Activated naive CD8-positive, alpha-beta T cell treated with anti-CD3 and anti-CD28 coated beads, Interleukin-2, amount 10 ng/mL, durations not matched to agents 7 days and 5 days (primary cell): Measurements from ENCODE around the gene FSTL4. TPM values are rescaled to one million over a fixed set of nuclear protein-coding genes. Genes with fewer than 3 reads are reported as not detected.
"Not testable (repeated sequence)": the region's sequence is repeated elsewhere in the genome, so short reads cannot be mapped to it uniquely, and the experiment has no call there.

Experiments
- ATAC-seq: fragments of 150-1000 bp; cut with Tn5 transposase; one replicate; pipeline ENCODE4 v1.10.0; 2021; ENCODE audit warnings: low read depth, moderate library complexity
- POLR2A ChIA-PET: fragments of 350-600 bp; sonication (Branson Sonifier 250); formaldehyde crosslinking; loops from one replicate; lab custom pipeline; 2021; ENCODE audit warnings: antibody characterized with exemption; lab: Charles Lee
- DNase-seq: peaks from one replicate; pipeline ENCODE4 v3.0.0; 2021
- H3K27ac Mint-ChIP-seq: one replicate; pipeline ENCODE4 v1.8.0; 2022; ENCODE audit warnings: mild to moderate bottlenecking, mixed read lengths
- H3K27me3 Mint-ChIP-seq: one replicate; pipeline ENCODE4 v1.8.0; 2022; ENCODE audit warnings: mild to moderate bottlenecking, moderate library complexity, mixed read lengths
- H3K36me3 Mint-ChIP-seq: one replicate; pipeline ENCODE4 v1.8.0; 2021; ENCODE audit warnings: mild to moderate bottlenecking, mixed read lengths
- H3K4me1 Mint-ChIP-seq: one replicate; pipeline ENCODE4 v1.8.0; 2021; ENCODE audit warnings: mixed read lengths
- H3K4me3 Mint-ChIP-seq: one replicate; pipeline ENCODE4 v1.8.0; 2022; ENCODE audit warnings: mild to moderate bottlenecking, moderate library complexity, mixed read lengths
- H3K9me3 Mint-ChIP-seq: one replicate; pipeline ENCODE4 v1.8.0; 2021; ENCODE audit warnings: mixed read lengths
- total RNA-seq, 2 experiments: library from RNA; stranded (reverse); gene quantifications; one replicate each; pipeline ENCODE4 v1.2.3, GENCODE V29; 2021

Gene FSTL4
- total RNA-seq, 2 experiments from 2014 or later, result 0.26 to 0.83 TPM

DNA sequence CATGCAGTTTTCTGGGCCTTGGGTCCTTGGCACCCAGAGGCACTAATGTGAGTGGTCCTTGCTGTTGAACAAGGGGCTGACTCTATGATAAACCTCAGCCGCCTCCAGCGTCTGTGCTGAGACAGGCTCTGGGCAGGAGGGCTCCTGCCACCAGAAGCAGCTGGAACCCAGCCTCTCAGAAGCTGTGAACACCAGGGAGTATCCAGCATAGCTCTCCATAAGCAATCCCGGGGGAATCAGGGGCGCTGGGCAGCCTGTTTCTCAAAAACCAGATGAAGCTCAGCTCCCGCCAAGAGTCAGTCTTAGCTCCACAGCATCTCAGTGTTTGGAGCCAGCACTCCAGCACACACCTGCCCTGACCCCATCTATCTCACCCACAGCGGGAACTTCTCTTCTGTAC is 390.3 kb downstream of the FSTL4 start:
- Mint-ChIP-seq H3K27ac (no peak overlapping the region), H3K4me1 (no peaks in the 10 kb centered on the region), H3K27me3 (peaks cover 5% of the 10 kb centered on the region), H3K36me3 (no peaks in the 10 kb centered on the region), H3K9me3 (no peaks in the 10 kb centered on the region), H3K4me3 (no peak overlapping the region)
- DNase-seq (no peak), ATAC-seq (no peak)
- POLR2A ChIA-PET, result no interaction called here

DNA sequence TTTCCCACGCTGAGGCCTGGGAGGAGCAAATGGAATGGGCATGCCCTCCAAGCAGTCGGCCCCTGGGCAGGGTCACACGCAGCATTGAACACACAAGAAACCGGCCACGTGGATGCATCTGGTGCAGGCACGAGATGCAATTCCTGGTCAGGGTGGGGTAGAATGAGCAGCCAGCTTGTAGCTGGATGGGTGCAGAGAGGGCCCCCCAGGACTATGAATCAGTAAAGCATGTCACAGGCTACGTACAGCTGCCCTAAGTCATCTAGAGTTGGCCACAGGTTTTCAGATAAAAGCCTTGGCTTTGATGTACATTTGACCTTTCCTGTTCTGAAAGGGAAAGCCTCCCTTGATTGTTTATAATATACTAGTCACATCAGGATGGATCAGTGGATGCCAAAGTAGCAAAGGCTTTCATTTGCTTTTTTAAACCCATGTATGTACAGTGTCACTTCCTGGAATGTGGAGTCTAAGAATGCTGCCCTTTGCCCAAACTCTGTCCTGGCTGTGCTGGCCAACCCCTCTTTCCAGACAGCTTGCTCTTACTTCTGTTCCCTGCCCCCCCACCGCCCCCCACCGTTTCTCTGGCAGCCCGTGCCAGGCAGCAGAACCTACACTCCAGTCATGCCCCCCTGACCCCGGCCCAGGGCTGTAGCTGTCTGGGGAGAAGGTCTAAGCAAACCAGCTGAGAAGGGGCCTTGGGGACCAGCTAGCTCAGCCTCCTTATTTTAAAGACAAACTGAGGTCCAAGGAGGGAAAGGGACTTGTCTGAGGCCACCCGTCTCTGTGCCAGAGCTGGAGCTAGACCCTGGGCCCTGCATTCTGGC is 391.3 kb downstream of the FSTL4 start:
- ATAC-seq (no peak), DNase-seq (no peak)
- Mint-ChIP-seq H3K27ac (no peak overlapping the region), H3K27me3 (peaks cover 2% of the 10 kb centered on the region), H3K4me1 (no peaks in the 10 kb centered on the region), H3K36me3 (no peaks in the 10 kb centered on the region), H3K9me3 (no peaks in the 10 kb centered on the region), H3K4me3 (no peak overlapping the region)
- POLR2A ChIA-PET, result no interaction called here

DNA sequence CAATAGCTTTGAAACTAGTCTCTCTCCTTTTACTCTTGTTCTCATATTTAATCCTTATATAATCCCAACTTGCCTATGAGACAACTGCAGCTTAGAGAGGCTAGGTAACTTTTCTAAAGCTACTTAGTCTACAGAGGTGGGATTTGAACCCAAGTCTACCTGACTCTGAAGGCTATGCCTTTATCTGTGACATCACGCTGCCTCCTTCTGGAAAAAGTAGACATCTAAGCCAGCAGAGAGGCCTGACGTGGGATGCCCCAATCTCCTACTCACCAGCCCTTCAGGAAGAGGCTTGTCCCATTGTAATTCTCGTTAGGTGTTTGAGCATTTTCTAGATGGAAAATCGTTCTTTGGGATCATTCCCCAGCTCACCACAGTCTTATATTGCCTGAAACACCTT is 393.0 kb downstream of the FSTL4 start:
- Mint-ChIP-seq H3K27ac (no peak overlapping the region), H3K4me3 (no peak overlapping the region), H3K36me3 (no peaks in the 10 kb centered on the region), H3K27me3 (peaks cover 2% of the 10 kb centered on the region), H3K4me1 (no peaks in the 10 kb centered on the region), H3K9me3 (no peaks in the 10 kb centered on the region)
- ATAC-seq, result no peak
- DNase-seq, result no peak
- POLR2A ChIA-PET, result no interaction called here

DNA sequence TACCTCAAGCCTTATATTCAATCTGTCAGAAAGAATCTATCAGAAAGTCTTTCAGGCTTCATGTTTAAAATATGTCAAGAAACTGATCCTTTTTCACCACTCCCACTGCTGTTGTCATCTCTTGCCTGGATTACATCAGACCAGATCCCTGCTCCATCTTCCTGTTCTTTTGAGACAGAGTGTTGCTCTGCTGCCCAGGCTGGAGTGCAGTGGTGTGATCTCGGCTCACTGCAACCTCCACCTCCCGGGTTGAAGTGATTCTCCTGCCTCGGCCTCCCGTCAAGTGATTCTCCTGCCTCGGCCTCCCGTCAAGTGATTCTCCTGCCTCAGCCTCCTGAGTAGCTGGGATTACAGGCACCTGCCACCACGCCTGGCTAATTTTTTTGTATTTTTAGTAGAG is 396.2 kb downstream of the FSTL4 start:
- H3K9me3 Mint-ChIP-seq, H3K4me1 Mint-ChIP-seq, H3K36me3 Mint-ChIP-seq, H3K4me3 Mint-ChIP-seq, POLR2A ChIA-PET, H3K27ac Mint-ChIP-seq, DNase-seq, H3K27me3 Mint-ChIP-seq, ATAC-seq: not testable (repeated sequence)

DNA sequence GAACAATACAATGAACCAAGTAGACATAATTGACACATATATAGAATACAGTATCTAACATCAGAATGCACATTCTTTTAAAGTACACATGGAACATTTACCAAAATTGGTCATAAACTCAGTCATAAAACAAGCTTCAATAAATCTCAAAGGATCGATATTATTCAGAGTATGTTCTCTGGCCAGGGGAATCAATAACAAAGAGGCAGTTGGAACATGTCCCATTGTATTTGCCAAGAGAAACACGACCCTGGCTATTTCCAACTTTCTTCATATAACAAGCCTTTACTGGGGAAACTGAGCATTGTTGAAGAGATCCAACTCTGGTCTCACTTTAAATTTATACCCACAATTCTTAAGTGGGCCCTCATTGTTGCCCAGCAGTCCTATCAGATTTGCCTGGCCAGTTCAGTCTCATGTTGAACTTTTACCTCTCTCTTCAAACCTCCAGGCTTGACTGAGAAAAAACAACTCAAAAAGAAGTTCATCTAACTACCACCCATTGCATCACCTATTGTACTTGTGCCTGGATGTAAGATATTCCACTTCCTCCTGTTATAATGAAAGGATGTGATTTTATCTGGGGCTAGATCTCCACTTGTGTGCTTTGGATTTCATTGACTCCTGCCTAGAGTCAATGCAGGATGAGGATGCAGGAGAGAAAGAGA is 398.1 kb downstream of the FSTL4 start:
- no peak for DNase-seq
- H3K36me3 Mint-ChIP-seq, result no peaks in the 10 kb centered on the region
- H3K27me3 Mint-ChIP-seq, result peaks cover 4% of the 10 kb centered on the region
- no peak overlapping the region for H3K4me3 Mint-ChIP-seq
- H3K4me1 Mint-ChIP-seq, result no peaks in the 10 kb centered on the region
- POLR2A ChIA-PET, result no interaction called here
- no peak overlapping the region for H3K27ac Mint-ChIP-seq
- no peaks in the 10 kb centered on the region for H3K9me3 Mint-ChIP-seq
- ATAC-seq, result no peak

DNA sequence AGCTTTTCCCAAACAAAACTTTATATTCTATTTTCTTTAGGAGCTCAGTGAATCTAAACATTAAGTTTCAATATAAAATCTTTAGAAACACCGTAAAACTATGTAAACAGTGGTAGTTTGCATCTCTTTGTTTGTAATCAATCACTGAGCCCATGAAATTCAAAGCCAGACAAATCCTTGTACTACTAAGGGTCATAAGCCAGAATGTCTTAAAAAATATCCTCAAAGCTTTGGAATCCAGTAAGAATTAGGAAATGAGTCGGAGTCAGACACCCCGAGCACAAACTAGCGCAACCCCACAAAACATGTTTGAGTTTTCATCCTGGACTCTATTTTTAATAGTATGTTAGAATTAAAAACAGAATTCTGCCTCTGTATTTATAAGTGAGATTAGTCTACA is 406.7 kb downstream of the FSTL4 start:
- Mint-ChIP-seq H3K9me3 (no peaks in the 10 kb centered on the region), H3K4me1 (no peaks in the 10 kb centered on the region), H3K27me3 (peaks cover 10% of the 10 kb centered on the region), H3K27ac (no peak overlapping the region), H3K36me3 (no peaks in the 10 kb centered on the region), H3K4me3 (no peak overlapping the region)
- DNase-seq (no peak), ATAC-seq (no peak)
- POLR2A ChIA-PET, result no interaction called here

DNA sequence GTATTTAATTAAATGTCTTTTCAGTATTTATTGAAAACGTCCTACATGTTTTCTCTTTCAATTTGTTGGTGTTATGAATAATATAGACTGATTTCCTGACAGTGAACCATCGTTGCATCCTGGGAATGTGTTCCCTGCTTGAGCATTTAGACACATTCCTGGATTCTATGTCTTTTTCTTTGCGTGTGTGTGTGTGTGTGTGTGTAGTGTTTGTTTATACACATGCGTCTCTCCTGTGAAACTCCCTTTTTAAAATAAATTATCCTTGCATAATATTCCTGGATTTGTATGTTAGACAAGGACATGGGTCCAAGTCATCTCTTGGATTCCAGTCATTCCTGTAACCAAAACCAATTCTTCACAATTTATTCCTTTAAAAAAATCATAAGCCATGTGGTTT is 407.1 kb downstream of the FSTL4 start:
- Mint-ChIP-seq H3K27me3 (peaks cover 10% of the 10 kb centered on the region), H3K4me3 (no peak overlapping the region), H3K36me3 (no peaks in the 10 kb centered on the region), H3K9me3 (no peaks in the 10 kb centered on the region), H3K4me1 (no peaks in the 10 kb centered on the region), H3K27ac (no peak overlapping the region)
- DNase-seq, result no peak
- ATAC-seq, result no peak
- POLR2A ChIA-PET, result no interaction called here

DNA sequence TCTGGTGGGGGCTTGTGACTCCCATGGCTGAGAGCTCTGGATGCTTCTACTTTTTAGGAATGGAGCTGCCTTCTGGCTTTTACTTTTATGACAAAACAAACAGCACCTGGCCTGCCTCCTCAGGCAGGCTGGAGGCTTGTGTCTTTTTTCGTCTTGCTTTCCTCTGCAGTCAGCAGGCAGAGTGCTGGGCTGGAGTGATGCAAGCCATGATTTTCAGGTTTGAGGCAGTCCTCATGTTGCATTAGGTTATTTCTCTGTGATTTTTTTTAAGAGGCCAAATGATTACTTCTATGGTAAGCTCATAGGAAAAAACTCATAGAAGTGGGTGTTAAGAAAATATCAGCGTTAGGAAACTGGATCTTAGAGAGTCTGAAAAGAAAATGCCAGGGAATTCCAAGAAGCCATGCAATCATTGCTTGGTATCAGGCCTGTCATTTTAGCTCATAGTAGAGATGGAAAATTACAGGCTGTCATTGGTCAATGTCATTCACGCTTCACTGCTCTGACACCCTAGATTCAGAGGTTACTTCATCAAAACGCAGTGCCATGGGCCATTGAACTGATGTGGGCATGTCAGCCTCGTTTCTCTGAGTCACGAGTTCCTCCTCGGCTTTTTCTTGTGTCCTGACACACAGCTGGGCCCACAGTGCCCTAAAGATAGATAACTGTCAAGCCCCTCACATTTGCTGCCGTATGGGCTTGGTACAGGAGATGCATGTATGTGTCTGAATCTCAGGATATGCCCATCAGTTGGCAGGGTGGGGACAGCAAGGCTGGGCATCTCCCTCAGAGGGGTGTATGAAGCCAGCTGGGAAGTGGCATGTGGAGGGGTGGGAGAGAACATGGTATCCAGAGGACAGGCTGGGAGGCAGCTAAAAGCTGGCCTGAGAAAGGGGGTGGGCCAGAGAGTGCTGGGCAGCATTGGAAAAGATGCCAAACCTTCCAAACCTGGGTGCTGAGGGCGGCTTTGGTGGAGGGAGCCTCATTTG is 408.7 kb downstream of the FSTL4 start:
- H3K9me3 Mint-ChIP-seq, result no peaks in the 10 kb centered on the region
- no peaks in the 10 kb centered on the region for H3K36me3 Mint-ChIP-seq
- H3K27me3 Mint-ChIP-seq, result peaks cover 7% of the 10 kb centered on the region
- H3K4me1 Mint-ChIP-seq, result no peaks in the 10 kb centered on the region
- no peak overlapping the region for H3K4me3 Mint-ChIP-seq
- ATAC-seq (no peak), DNase-seq (no peak)
- no peak overlapping the region for H3K27ac Mint-ChIP-seq
- POLR2A ChIA-PET, result no interaction called here

DNA sequence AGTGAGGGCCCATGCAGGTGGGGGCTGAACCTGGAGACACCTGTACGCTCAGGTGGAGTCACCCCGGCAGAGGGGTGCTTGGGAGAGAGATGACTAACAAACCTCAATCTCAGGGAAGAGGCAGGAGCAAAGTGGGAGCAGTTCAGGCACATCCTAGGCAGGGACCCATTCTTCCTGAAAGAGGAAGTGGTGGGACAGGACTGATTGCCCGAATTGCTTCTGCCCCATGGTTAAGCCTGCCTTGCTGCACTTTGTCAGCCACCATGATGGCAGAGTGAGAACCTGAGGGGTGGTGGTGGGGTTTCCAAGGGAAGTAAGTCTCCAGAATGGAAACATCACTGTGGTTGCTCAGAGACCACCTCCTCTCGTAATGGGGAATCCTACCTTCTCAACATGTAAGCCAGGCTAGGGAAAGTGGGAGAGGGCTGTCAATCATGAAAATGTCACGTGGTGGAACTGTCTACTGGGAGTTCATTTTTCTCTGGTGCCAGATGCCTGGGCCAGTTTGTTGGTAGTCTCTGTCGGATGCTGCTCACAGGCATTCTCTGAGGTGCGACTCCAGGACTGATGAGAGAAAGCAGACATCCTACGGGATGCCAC is 410.2 kb downstream of the FSTL4 start:
- Mint-ChIP-seq H3K36me3 (no peaks in the 10 kb centered on the region), H3K27me3 (peaks cover 1% of the 10 kb centered on the region), H3K9me3 (no peaks in the 10 kb centered on the region), H3K27ac (no peak overlapping the region), H3K4me1 (no peaks in the 10 kb centered on the region), H3K4me3 (no peak overlapping the region)
- POLR2A ChIA-PET, result no interaction called here
- ATAC-seq, result no peak
- no peak for DNase-seq

DNA sequence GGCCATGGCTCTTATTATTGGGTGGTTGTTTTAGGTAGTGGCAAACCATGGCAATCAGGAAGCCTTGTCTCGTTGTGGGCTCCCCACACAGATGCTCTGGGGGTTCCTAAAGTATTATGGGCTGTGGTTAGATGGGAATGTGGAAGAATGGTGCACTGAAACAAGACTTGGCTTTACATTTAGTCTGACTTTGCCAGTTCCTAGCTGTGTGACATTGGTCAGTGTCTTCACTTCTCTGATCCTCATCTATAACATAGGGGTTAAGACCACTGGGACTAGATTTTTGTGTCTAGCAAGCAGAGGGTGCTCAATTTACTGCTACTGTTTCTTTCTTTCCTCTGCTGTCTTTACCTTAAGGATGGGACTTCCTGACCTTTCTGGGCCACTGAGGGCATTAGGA is 411.0 kb downstream of the FSTL4 start:
- Mint-ChIP-seq H3K27ac (no peak overlapping the region), H3K9me3 (no peaks in the 10 kb centered on the region), H3K27me3 (no peaks in the 10 kb centered on the region), H3K36me3 (no peaks in the 10 kb centered on the region), H3K4me3 (no peak overlapping the region), H3K4me1 (no peaks in the 10 kb centered on the region)
- DNase-seq, result no peak
- POLR2A ChIA-PET, result no interaction called here
- ATAC-seq, result no peak

DNA sequence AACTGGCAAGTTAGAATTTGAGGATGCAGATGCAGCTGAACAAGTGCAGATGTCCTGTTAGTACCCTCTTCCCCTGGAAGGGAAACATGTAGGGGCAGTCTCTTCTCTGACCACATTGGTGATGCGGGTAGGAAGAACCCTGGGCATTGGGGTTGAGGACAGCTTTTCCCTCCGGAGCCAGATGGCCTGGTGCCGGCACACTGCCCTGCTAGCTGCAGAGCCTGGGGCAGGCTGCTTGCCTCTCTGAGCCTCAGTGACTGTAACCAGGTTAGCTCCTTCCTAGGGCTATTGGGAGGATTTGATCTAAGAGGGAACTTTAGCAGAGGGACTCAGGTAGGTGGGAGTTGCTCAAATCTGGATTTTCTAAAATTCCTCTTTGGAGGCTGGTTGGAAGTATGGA is 412.1 kb downstream of the FSTL4 start:
- no peak for ATAC-seq
- DNase-seq, result no peak
- no peaks in the 10 kb centered on the region for H3K36me3 Mint-ChIP-seq

DNA sequence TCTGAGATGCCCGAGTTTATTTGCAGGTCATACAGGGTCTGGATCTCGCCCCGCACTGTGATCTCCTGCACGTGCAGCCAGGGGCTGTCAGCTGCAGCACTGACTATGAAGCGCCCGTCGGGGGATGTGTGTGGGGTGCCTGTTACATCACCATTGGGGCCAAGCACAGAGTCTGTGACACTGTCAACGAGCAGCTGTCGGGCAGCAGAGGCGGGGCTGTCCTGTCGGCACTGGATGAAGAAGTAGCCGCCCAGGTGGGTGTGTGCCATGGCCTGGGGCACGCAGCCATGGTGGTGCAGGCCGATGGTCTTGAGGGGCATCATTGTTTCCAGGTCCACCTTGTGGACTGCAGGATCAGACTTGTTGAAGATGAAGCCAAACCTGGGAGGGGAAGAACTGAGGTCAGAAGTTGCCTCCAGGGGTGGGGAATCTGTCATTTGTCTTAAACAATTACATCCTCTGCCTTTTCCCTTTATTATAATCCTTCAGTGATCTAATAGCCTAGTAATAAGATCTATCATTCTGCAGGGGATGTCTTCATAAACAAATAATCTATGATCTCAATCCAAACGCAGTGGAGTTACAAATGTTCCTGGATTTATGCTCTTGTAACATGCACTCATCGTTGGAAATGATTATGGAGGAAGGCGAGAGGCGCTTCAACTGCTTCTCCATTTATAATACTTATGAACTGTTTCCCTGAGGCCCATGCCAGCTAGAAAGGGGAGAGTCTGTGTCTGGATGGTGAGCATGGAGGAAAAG is 412.7 kb downstream of the FSTL4 start:
- Mint-ChIP-seq H3K27me3 (no peaks in the 10 kb centered on the region), H3K36me3 (no peaks in the 10 kb centered on the region), H3K27ac (no peak overlapping the region), H3K4me1 (no peaks in the 10 kb centered on the region), H3K9me3 (no peaks in the 10 kb centered on the region), H3K4me3 (no peak overlapping the region)
- DNase-seq (no peak), ATAC-seq (no peak)
- POLR2A ChIA-PET, result no interaction called here

More for the DNA sequence above, 412.1 kb downstream of the FSTL4 start:
- no peaks in the 10 kb centered on the region for H3K4me1 Mint-ChIP-seq
- H3K4me3 Mint-ChIP-seq, result no peak overlapping the region
- POLR2A ChIA-PET, result no interaction called here
- no peaks in the 10 kb centered on the region for H3K27me3 Mint-ChIP-seq
- H3K27ac Mint-ChIP-seq, result no peak overlapping the region
- no peaks in the 10 kb centered on the region for H3K9me3 Mint-ChIP-seq
